Testis (tissue), 3 donors: ENCODE data around the gene PLEK2. TPM values are rescaled to one million over a fixed set of nuclear protein-coding genes. Genes with fewer than 3 reads are reported as not detected.
A peak's percentile ranks its signal among the peaks of the same experiment; 100 is the strongest.

Experiments used
- DNase-seq: peaks from one replicate; pipeline ENCODE4 v3.0.0-alpha.2; 2019
- H3K27ac ChIP-seq, 2 donors: fragments of 200-600 bp; sonication (generic); one replicate each; pipeline ENCODE4 v1.5.1; 2019
- H3K27me3 ChIP-seq: fragments of 200-600 bp; sonication (generic); one replicate; pipeline ENCODE4 v1.5.1; 2019
- H3K36me3 ChIP-seq: fragments of 200-600 bp; sonication (generic); one replicate; pipeline ENCODE4 v1.5.1; 2017; ENCODE audit warnings: low read depth; ENCODE audit errors: missing control alignments
- H3K4me1 ChIP-seq: fragments of 200-600 bp; sonication (generic); one replicate; pipeline ENCODE4 v1.5.1; 2019
- H3K4me3 ChIP-seq, 2 donors: fragments of 200-600 bp; sonication (generic); one replicate each; pipeline ENCODE4 v1.5.1; 2017 to 2019
- H3K9me3 ChIP-seq: fragments of 200-600 bp; sonication (generic); one replicate; pipeline ENCODE4 v1.5.1; 2017
- POLR2A ChIP-seq: fragments of 450-650 bp; IDR thresholded peaks from one replicate; pipeline ENCODE4 v1.6.1; 2017; ENCODE audit warnings: antibody characterized with exemption, mild to moderate bottlenecking, moderate library complexity
- WGBS, 2 donors: methylation state at CpG; one replicate each; pipeline ENCODE4 v1.1.5; 2018; 5-methylcytosine and 5-hydroxymethylcytosine counted together
- intact Hi-C: fragments of 100-400 bp; cut with DNase I; formaldehyde crosslinking; loops from one replicate; pipeline ENCODE4 v1.15.1; 2023; ENCODE audit warnings: low total_unique reads
- polyA plus RNA-seq: library from polyadenylated mRNA; stranded (reverse); fragments of 350-450 nt; fragmentation: Illumina TruSeq; extraction: RNeasy Lipid Tissue Mini Kit (QIAGEN cat#74804); gene quantifications from one replicate; pipeline ENCODE4 v1.2.3, GENCODE V29; 2014; ENCODE audit warnings: low read depth, low replicate concordance; ENCODE audit not compliant: insufficient read depth
- total RNA-seq, 2 donors: library from RNA; depleted of rRNA; stranded (reverse); fragments of >200 nt; gene quantifications; one replicate each; pipeline ENCODE4 v1.2.3, GENCODE V29; 2016
- TF ChIP-seq, protein P1 (sequence below), 3 experiments: fragments of 450-650 bp in 2 of 3; fragments of 200-600 bp in 1 of 3; sonication (generic) in 1 of 3; IDR thresholded peaks; one replicate each; pipeline ENCODE4 v1.5.1; 2016 to 2019; ENCODE audit warnings: antibody characterized with exemption in 3 of 3, mild to moderate bottlenecking in 2 of 3, moderate library complexity in 1 of 3

Gene PLEK2
- total and polyA plus RNA-seq, 3 donors from 2014 or later = 4.2 to 7.1 (median 5.7) TPM

- no peaks in the 10 kb centered on the region for H3K9me3 ChIP-seq
- H3K36me3 ChIP-seq = no peaks in the 10 kb centered on the region
- DNase-seq = no peak
- intact Hi-C loops = no loop called here
- no peak for TF ChIP-seq POLR2A
- TF ChIP-seq, protein P1, sequence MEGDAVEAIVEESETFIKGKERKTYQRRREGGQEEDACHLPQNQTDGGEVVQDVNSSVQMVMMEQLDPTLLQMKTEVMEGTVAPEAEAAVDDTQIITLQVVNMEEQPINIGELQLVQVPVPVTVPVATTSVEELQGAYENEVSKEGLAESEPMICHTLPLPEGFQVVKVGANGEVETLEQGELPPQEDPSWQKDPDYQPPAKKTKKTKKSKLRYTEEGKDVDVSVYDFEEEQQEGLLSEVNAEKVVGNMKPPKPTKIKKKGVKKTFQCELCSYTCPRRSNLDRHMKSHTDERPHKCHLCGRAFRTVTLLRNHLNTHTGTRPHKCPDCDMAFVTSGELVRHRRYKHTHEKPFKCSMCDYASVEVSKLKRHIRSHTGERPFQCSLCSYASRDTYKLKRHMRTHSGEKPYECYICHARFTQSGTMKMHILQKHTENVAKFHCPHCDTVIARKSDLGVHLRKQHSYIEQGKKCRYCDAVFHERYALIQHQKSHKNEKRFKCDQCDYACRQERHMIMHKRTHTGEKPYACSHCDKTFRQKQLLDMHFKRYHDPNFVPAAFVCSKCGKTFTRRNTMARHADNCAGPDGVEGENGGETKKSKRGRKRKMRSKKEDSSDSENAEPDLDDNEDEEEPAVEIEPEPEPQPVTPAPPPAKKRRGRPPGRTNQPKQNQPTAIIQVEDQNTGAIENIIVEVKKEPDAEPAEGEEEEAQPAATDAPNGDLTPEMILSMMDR (IDR thresholded peaks at IDR 0.05) = no peak
- H3K27ac ChIP-seq = peak overlapping the region; percentile 87 to 95
- H3K27me3 ChIP-seq = no peaks in the 10 kb centered on the region
- WGBS, 2 donors = 1% methylated on average over 25 to 34 of the region's 34 CpGs
- peaks cover 28% of the 10 kb centered on the region for H3K4me1 ChIP-seq
- peak overlapping the region; percentile 73 to 92 for H3K4me3 ChIP-seq
Measured at GRCh38 chr14:67360470-67361206, 51.3 kb downstream of the PLEK2 start.

GRCh38 chr14:67359775-67360469 is 52.0 kb downstream of the PLEK2 start, which contains the start of the genes ATP6V1D and EIF2S1:
Gene ATP6V1D, minus strand, starts transcription at chr14:67359804. Its CDS starts 106 bp downstream, at chr14:67359698.
Gene EIF2S1, plus strand, starts transcription at chr14:67360328. Its CDS starts 4,440 bp downstream, at chr14:67364768.
- peak within 1 kb of the TSS; percentile 87 to 95 for H3K27ac ChIP-seq
- no peaks in the 10 kb centered on the region for H3K9me3 ChIP-seq
- peak within 1 kb of the TSS; percentile 73 to 92 for H3K4me3 ChIP-seq
- no peak for TF ChIP-seq POLR2A
- TF ChIP-seq, protein P1 (IDR thresholded peaks at IDR 0.05) = peak; percentile 94 to 99 (median 99)
- intact Hi-C loops = loop anchor here (5.0 kb wide), 1 partner anchor 118 kb away; the partner anchor contains the start of gene PALS1
- WGBS, 2 donors = 0 to 1% methylated on average over 27 to 47 of the region's 47 CpGs
- peaks cover 28% of the 10 kb centered on the region for H3K4me1 ChIP-seq
- peak; percentile 99 for DNase-seq
- H3K36me3 ChIP-seq = no peaks in the 10 kb centered on the region
- no peaks in the 10 kb centered on the region for H3K27me3 ChIP-seq

DNA sequence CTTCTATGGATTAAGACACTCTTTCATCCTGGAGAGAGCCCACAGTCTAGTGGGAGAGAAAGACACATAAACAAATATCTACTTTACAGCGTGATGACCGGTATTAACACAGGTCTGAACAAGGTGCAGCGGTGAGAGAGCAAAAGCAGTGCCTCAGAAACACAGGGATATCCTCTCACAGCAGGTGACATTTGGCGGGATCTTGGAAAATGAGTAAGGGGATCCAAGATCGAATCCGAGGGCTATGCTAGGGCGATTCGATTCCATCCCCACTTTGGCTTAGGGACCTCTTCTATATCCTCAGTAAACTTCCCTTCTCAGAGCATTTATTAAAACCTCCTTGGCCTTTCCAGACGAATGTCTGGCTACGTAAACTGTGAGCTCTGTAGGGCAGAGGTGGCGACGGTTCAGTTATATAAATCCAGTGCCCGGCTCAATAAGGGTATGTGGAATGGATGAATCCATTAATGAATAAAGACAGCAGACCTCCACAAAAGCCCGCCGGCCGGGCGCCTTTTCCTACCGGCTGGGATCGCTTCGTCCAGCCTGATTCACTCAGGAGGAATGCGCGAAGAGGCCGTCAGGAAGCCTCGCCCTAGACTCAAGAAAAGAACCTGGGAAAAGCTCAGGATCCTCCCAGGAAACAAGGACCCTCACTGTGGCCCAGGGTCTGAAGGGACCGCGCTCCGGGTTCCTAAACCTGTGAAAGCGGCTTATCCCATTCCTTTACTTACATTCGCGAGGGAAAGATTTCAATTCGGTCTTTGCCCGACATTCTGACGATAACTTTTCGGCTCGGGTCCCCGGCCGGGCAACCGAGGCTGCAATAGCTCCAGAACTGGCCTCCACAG is 52.8 kb downstream of the PLEK2 start:
- DNase-seq = no peak
- H3K36me3 ChIP-seq = no peaks in the 10 kb centered on the region
- peak overlapping the region; percentile 19 to 95 for H3K27ac ChIP-seq
- H3K27me3 ChIP-seq = no peaks in the 10 kb centered on the region
- H3K9me3 ChIP-seq = no peaks in the 10 kb centered on the region
- peak overlapping the region; percentile 73 to 92 for H3K4me3 ChIP-seq
- TF ChIP-seq, protein P1 (IDR thresholded peaks at IDR 0.05) = no peak
- intact Hi-C loops = loop anchor here (5.0 kb wide), 1 partner anchor 117 kb away; the partner anchor contains the start of gene PALS1
- 0 to 1% methylated on average over 31 to 38 of the region's 38 CpGs for WGBS, 2 donors
- peaks cover 28% of the 10 kb centered on the region for H3K4me1 ChIP-seq

GRCh38 chr14:67357969-67358354 is 54.0 kb downstream of the PLEK2 start:
- 34 to 35% methylated on average over 9 of the region's 9 CpGs for WGBS, 2 donors
- peaks cover 28% of the 10 kb centered on the region for H3K4me1 ChIP-seq
- H3K4me3 ChIP-seq = no peak overlapping the region
- no peaks in the 10 kb centered on the region for H3K9me3 ChIP-seq
- peak overlapping the region; percentile 8 to 51 for H3K27ac ChIP-seq
- no peaks in the 10 kb centered on the region for H3K36me3 ChIP-seq
- intact Hi-C loops = loop anchor here (5.0 kb wide), 1 partner anchor 116 kb away; the partner anchor contains the start of gene PALS1
- no peak for DNase-seq
- no peaks in the 10 kb centered on the region for H3K27me3 ChIP-seq
- TF ChIP-seq, protein P1 (IDR thresholded peaks at IDR 0.05) = no peak
